Measurements from ENCODE around the gene FRMD8.
"Not testable (repeated sequence)": the region's sequence is repeated elsewhere in the genome, so short reads cannot be mapped to it uniquely, and the experiment has no call there.

FRMD8 gene

DNA sequence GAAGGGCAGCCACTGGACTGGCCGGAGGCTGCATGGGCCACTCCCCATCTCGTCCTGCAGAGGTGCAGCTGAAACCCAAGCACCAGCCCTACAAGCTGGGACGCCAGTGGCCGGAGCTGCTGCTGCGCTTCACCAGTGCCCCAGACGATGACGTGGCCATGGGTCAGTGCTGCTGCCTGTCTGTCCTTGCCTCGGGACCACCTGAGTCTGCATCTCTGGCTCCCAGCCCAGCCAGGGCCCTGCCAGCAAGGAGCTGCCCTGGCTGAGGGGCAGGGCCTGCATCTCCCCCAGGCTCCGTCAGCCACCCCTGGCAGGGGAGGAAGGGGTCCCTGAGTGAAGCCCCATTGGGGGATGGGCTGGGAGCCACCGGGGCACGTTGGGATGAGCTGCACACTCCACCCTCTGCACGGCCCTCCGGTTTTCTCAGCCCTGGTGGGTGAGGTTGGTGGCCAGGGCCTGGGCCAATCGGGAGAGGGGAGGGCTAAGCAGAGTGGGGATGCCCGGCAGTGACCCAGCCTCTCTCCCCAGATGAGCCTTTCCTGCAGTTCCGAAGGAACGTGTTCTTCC, 7.2 kb downstream of the FRMD8 start:
- no peak for DNase-seq (ENCODE audit: low spot score)

DNA sequence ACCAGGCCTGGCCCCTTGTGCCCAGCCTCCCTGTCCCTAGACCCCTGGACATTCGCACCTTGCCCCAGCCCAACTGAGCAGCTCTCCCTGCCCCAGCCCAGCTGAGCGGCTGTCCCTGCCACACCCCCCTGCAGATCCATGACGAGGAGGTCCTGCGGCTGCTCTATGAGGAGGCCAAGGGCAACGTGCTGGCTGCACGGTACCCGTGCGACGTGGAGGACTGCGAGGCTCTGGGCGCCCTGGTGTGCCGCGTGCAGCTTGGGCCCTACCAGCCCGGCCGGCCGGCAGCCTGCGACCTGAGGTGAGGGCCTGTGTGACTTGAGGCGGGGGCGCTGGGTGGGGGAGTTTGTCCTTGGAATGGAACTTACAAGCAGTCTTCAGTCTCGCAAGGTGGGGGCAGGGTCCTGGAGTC, 7.7 kb downstream of the FRMD8 start:
- DNase-seq (ENCODE audit: low spot score), result no peak

- no peak for DNase-seq (ENCODE audit: low spot score)
These were observed 9.6 kb downstream of the FRMD8 start for GRCh38 chr11:65395961-65396530.

GRCh38 chr11:65396769-65397745, 10.6 kb downstream of the FRMD8 start:
- no peak for DNase-seq (ENCODE audit: low spot score)

DNA sequence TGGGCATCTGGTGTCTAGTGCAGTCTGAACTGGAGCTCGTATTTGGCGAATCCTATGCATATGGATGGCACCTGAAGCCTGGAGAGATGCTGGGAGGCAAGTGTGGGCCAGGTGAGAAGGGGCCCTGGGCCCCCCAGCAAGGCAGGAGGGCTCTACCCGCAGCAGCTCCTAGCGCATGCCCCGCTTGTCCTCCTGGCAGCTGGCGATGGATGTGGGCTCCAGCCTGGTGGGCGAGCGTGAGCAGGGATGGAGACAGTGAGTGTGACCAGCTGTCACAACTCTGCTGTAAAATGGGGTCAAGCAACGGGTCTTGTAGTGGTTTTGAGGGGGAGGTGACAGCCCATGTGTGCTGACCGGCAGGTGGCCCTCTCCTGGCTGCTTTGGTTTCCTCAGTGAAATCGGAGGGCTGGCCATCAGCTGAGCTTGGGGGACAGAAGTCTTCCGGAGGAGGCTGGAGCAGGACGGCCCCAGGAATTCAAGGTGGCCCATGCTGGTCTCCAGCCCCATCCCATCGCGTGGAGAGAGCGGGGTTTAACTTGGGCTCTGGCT, 12.0 kb downstream of the FRMD8 start:
- DNase-seq (ENCODE audit: low spot score), result no peak

DNA sequence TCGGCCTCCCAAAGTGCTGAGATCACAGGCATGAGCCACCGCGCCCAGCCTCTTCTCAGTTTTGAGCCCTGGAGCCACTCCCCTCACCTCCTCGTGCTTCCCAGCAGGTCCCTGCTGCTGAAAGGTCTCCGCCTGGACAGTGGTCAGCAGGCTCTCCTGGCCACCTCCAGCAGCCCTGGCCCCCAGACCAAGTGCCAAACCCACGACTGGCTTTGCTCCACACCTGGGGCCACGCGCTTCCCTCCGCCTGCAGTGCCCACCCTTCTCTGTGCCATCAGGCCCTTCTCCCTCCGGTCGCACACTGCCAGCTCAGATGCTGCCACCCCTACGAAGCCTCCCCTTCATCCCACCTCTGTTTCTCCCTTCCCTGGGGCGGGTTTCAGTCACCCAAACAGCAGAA, 12.8 kb downstream of the FRMD8 start:
- no peak for DNase-seq (ENCODE audit: low spot score)

DNA sequence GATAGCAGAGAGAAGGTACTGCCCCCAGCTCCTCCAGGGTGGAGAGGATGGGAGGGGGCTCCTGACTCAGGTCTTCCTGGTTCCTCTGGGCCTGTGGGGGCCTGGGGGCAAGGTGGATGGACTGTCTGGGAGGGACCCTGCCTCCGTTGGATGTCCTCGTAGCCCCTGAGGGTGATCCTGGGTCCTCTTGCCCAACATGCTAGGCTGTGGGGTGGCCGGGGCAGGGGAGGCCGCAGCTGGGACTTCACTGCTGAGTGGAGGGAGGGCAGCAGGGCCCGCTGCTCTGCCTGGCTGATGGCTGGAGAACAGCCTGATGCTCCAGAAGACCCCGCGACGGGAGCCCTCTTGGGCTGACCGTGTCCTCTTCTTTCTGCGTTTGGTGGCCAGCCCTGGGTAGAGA, 13.4 kb downstream of the FRMD8 start:
- DNase-seq (ENCODE audit: low spot score), result no peak

DNA sequence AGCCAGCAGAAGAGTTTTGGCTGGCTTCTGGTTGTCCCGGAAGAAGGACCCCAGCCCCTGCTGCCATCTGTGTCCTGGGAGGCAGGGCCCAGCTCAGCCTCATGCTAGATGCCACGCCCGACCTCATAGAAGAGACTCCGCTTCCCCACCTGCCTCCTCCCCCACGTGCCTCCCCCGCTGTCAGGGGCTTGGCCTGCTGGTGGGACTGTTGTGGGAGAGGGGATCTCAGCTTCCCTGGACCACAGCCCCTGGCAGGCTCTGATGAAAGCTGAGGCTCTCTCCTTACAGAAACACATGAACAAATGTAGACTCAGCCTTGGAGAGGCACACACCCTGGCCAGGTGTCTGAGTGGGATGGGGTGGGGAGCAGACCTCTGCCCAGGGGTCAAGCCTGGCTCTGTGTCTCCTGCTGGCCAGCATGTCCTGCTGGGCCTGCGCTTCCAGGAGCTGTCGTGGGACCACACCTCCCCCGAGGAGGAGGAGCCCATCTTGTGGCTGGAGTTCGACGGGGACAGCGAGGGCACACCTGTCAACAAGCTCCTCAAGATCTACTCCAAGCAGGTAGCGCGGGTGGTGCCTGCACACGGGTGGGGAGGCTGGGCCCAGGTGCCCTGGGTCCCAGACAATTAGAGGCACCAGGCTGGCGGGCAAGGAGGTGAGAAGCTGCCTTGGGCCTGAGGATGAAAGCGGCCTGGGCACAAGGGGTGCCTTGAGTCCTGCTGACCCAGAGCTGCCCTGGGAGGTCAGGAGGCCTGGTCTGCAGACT, 14.1 kb downstream of the FRMD8 start:
- DNase-seq (ENCODE audit: low spot score), result no peak

GRCh38 chr11:65401073-65401802, 14.8 kb downstream of the FRMD8 start:
- DNase-seq (ENCODE audit: low spot score), result no peak

DNA sequence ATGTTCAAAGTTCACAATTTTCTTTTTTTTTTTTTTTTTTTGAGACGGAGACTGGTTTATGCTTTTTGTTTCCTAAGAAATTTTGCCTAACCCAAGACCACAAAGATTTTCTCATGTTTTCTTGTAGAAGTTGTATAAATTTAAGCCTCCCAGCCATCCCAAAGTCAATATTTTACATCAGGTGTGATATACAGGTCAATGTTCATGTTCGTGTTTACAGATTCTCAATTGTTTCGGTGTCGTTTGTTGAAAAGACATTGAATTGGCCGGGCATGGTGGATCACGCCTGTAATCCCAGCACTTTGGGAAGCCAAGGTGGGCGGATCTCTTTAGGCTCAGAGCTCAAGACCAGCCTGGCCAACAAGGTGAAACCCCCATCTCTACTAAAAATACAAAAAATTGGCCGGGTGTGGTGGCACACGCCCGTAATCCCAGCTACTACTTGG, 15.4 kb downstream of the FRMD8 start:
- DNase-seq (ENCODE audit: low spot score), result no peak

- DNase-seq (ENCODE audit: low spot score), result no peak
These were observed 16.4 kb downstream of the FRMD8 start for GRCh38 chr11:65402790-65403189.

DNA sequence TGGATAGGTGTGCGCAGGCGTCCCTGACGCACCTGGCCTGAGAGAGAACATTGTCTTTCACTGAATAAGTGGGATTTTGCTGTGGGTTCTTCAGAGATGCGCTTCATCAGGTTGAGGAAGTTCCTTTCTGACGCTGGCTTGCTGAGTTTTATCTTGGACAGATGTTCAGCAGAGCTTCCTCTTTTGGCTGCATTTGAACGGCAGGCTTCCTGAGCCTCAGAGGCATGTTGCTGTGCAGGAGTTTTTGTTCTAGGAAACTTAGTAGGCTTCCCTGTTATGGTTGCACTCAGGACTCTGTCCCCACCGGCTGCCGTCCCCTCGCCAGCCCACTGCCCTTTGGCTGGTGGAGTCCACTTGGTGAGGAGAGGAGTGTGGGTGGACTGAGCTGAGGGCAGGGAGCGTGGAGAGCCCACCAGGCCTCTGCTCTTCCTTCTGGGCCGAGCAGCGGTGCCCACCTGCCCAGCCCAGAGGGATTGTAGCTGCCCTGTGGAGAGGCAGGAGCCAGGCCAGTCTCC, 17.2 kb downstream of the FRMD8 start:
- DNase-seq (ENCODE audit: low spot score), result no peak

DNA sequence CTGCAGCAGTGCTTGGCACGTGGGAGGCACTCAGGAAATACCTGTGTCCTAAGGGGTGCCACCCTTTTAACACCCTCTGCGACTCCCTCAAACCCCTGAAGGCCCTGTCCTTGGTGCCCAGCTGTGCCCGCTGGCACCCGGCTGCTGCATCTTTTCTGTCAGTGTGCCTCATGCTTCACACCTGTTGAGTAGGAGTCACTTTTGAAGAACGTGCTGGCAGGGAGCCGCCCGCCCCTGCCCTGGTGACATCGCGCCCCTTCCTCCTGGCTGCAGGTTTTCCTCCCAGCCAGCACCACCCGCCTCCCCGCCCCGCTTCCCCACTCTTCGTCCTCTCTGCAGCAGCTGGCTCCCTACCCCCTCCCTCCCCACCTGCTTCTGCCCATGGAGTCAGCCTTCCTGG, 17.8 kb downstream of the FRMD8 start:
- DNase-seq (ENCODE audit: low spot score), result no peak

GRCh38 chr11:65404638-65405339, 18.4 kb downstream of the FRMD8 start:
- DNase-seq (ENCODE audit: low spot score), result no peak

- DNase-seq (ENCODE audit: low spot score), result no peak
These were observed 24.7 kb downstream of the FRMD8 start for GRCh38 chr11:65410936-65411680.

DNA sequence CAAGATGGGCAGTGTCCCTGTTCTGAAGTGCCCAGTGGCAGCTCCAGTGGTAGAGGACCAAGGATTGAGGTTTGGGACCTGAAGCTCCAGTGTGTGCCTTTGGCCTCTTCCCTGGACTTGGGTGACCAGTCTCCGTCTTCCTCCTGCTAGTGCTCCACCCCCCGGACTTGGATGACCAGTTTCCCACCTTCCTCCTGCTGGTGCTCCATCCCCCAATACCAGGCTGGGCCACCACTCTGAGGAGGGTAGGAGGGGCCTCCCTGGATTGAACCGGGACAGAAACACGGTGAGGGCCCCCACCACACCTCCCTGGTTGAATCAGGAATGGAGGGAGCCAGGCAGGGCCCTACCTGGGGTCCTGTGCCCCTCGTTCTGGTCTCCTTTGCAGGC, 25.2 kb downstream of the FRMD8 start:
- DNase-seq (ENCODE audit: low spot score), result no peak

DNA sequence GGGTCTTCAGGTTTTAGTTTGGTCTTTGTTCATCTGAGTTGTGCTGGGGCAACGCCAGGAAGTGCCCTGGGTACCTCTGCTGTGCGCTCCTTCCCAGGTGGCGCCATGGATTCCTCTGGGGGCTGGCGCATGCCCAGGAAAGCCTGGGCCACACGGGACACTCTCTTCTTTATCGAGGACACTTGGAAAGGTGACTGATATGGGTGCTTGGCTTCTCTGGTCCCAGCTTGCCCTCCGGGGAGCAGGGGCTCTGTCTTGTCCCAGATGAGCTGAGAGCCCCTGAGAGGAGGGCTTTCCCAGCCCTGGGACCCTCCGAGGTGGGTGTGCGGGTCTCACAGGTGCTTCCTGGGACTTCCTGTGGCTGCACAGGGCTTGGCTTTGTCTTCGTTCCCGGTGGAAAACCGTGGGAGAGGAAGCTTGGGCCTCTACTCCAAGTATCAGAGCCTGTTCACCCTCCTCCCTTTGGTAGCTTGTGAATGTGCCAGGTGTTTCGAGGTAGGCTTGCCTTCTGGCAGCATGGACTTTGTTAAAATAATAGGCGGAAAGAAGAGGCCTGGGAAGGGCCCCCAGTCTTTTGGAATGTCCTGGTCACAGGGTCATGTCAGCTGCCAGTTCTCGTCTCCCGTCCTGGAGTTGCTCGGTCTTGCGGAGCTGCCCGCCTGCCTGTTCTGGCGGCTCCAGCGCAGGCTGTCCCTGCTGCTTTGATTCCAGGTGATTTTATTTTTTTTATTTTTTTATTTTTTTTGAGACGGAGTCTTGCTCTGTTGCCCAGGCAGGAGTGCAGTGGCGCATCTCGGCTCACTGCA, 26.0 kb downstream of the FRMD8 start:
- DNase-seq (ENCODE audit: low spot score), result no peak

DNA sequence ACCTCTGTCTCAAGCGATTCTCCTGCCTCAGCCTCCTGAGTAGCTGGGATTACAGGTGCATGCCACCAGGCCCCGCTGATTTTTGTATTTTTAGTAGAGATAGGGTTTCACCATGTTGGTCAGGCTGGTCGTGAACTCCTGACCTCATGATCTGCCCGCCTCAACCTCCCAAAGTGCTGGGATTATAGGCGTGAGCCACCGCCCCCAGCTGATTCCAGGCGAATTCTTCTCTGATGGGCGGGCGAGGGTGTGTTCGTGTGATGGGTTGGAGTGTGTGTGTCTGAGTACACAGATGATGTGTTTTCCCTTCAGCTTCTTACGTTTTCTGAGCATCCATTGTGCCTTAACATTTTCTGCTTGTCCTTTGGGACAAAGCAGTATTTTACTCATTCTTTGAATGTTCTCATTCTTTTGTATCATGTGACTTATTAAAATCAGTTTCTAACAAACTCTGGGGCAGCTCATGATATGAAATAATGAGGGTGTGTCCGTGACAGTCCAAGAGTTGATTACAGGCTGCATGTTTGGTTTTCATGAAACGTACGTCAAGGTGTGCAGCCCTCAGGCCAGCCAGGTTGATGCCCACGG, 26.7 kb downstream of the FRMD8 start:
- DNase-seq (ENCODE audit: low spot score), result not testable (repeated sequence)

Data from SK-N-DZ (cell line).